Colonic mucosa (tissue), 4 donors: Measurements from ENCODE around the gene MAML2. TPM values are rescaled to one million over a fixed set of nuclear protein-coding genes. Genes with fewer than 3 reads are reported as not detected.

Source experiments
- DNase-seq: peaks from one replicate; pipeline ENCODE4 v3.0.0-alpha.2; 2020
- H3K27ac ChIP-seq: fragments of 200-600 bp; one replicate; pipeline ENCODE4 v1.8.0; 2021
- H3K27me3 ChIP-seq: fragments of 200-600 bp; one replicate; pipeline ENCODE4 v1.8.0; 2021
- H3K36me3 ChIP-seq: fragments of 200-600 bp; one replicate; pipeline ENCODE4 v1.8.0; 2021
- H3K4me1 ChIP-seq: fragments of 200-600 bp; one replicate; pipeline ENCODE4 v1.8.0; 2021; ENCODE audit warnings: mild to moderate bottlenecking
- H3K4me3 ChIP-seq: fragments of 200-600 bp; one replicate; pipeline ENCODE4 v1.8.0; 2021
- H3K9ac ChIP-seq, 2 donors: one replicate each; pipeline ENCODE4 v1.7.0; 2013; ENCODE audit warnings: control low read depth in 2 of 2, low read depth in 2 of 2, low read length in 2 of 2
- H3K9me3 ChIP-seq: fragments of 200-600 bp; one replicate; pipeline ENCODE4 v1.8.0; 2021
- CTCF ChIP-seq: fragments of 200-600 bp; IDR thresholded peaks from one replicate; pipeline ENCODE4 v1.8.0; 2022; ENCODE audit warnings: antibody characterized with exemption, mild to moderate bottlenecking
- intact Hi-C: fragments of 100-400 bp; cut with DNase I; formaldehyde crosslinking; loops from one replicate; pipeline ENCODE4 v1.14.1; 2022
- total RNA-seq, 2 donors: library from RNA; stranded (reverse); fragmentation: NEBNext Ultra II Directional in 1 of 2; extraction: Animal tissue kit (Norgen Biotek cat#: 25700) in 1 of 2; gene quantifications; one replicate each; pipeline ENCODE4 v1.2.1, GENCODE V29; 2021
- donor health status: healthy.
- donor health status: DM: no; HTN: no; CAD: no.
- donor health status: DM: no; HTN: no; CAD: no.

Gene MAML2
- total RNA-seq, 2 donors from 2014 or later = 10.4 to 11.0 TPM

- intact Hi-C loops = loop anchor here (5.0 kb wide), 1 partner anchor 78 kb away; no protein-coding TSS in a partner anchor
- Histone ChIP-seq H3K27ac (peak overlapping the region; percentile 67), H3K4me3 (no peak overlapping the region), H3K27me3 (no peaks in the 10 kb centered on the region), H3K4me1 (peaks cover 8% of the 10 kb centered on the region), H3K9me3 (no peaks in the 10 kb centered on the region), H3K9ac (peak overlapping the region in 1 of 2 donors; percentile 35), H3K36me3 (no peaks in the 10 kb centered on the region)
- DNase-seq = peak; percentile 40
- no peak for TF ChIP-seq CTCF
These were observed 83.7 kb downstream of the MAML2 start for GRCh38 chr11:96259134-96259830.

- H3K27ac ChIP-seq = peak overlapping the region; percentile 67
- no peaks in the 10 kb centered on the region for H3K27me3 ChIP-seq
- no peak for DNase-seq
- H3K4me1 ChIP-seq = peaks cover 8% of the 10 kb centered on the region
- TF ChIP-seq CTCF = no peak
- no peaks in the 10 kb centered on the region for H3K9me3 ChIP-seq
- no peaks in the 10 kb centered on the region for H3K36me3 ChIP-seq
- intact Hi-C loops = loop anchor here (5.0 kb wide), 1 partner anchor 79 kb away; no protein-coding TSS in a partner anchor
- no peak overlapping the region for H3K4me3 ChIP-seq
- peak overlapping the region in 1 of 2 donors; percentile 21 for H3K9ac ChIP-seq
These were observed 84.7 kb downstream of the MAML2 start for GRCh38 chr11:96257972-96258934.

GRCh38 chr11:96257036-96257435 is 86.0 kb downstream of the MAML2 start:
- no peak for TF ChIP-seq CTCF
- no peak for DNase-seq
- H3K27me3 ChIP-seq = no peaks in the 10 kb centered on the region
- intact Hi-C loops = loop anchor here (5.0 kb wide), 1 partner anchor 80 kb away; no protein-coding TSS in a partner anchor
- H3K4me1 ChIP-seq = peaks cover 8% of the 10 kb centered on the region
- H3K4me3 ChIP-seq = no peak overlapping the region
- H3K9me3 ChIP-seq = no peaks in the 10 kb centered on the region
- no peak overlapping the region for H3K27ac ChIP-seq
- no peak overlapping the region for H3K9ac ChIP-seq
- no peaks in the 10 kb centered on the region for H3K36me3 ChIP-seq

- Histone ChIP-seq H3K27ac (no peak overlapping the region), H3K36me3 (no peaks in the 10 kb centered on the region), H3K4me1 (peaks cover 8% of the 10 kb centered on the region), H3K9me3 (no peaks in the 10 kb centered on the region), H3K9ac (no peak overlapping the region), H3K4me3 (no peak overlapping the region), H3K27me3 (no peaks in the 10 kb centered on the region)
- no peak for TF ChIP-seq CTCF
- DNase-seq = no peak
- intact Hi-C loops = loop anchor here (5.0 kb wide), 1 partner anchor 81 kb away; no protein-coding TSS in a partner anchor
These were observed 86.6 kb downstream of the MAML2 start for GRCh38 chr11:96256215-96257011.

- Histone ChIP-seq H3K27ac (no peak overlapping the region), H3K9ac (no peak overlapping the region)
- intact Hi-C loops = loop anchor here (5.0 kb wide), 1 partner anchor 82 kb away; no protein-coding TSS in a partner anchor
These were observed 88.1 kb downstream of the MAML2 start for GRCh38 chr11:96254854-96255253.

More at GRCh38 chr11:96254854-96255253, 88.1 kb downstream of the MAML2 start:
- no peak for DNase-seq
- Histone ChIP-seq H3K4me3 (no peak overlapping the region), H3K36me3 (no peaks in the 10 kb centered on the region), H3K9me3 (no peaks in the 10 kb centered on the region), H3K4me1 (peaks cover 8% of the 10 kb centered on the region), H3K27me3 (no peaks in the 10 kb centered on the region)
- TF ChIP-seq CTCF = no peak
